Daoy (cell line): ENCODE results near the gene MRPL53. TPM values are rescaled to one million over a fixed set of nuclear protein-coding genes. Genes with fewer than 3 reads are reported as not detected.
A peak's percentile ranks its signal among the peaks of the same experiment; 100 is the strongest.
"Not testable (repeated sequence)": the region's sequence is repeated elsewhere in the genome, so short reads cannot be mapped to it uniquely, and the experiment has no call there.

Source experiments
- DNase-seq: peaks from one replicate; pipeline ENCODE4 v3.0.0-alpha.2; 2015; ENCODE audit warnings: low read depth
- total RNA-seq: library from RNA; depleted of rRNA; stranded (reverse); fragments of >200 nt; shearing (Covaris generic); gene quantifications from 2 replicates; pipeline ENCODE4 v1.2.3, GENCODE V29; 2014

The MRPL53 gene
- total RNA-seq, 1 experiment from 2014 or later: 43.9 TPM

DNA sequence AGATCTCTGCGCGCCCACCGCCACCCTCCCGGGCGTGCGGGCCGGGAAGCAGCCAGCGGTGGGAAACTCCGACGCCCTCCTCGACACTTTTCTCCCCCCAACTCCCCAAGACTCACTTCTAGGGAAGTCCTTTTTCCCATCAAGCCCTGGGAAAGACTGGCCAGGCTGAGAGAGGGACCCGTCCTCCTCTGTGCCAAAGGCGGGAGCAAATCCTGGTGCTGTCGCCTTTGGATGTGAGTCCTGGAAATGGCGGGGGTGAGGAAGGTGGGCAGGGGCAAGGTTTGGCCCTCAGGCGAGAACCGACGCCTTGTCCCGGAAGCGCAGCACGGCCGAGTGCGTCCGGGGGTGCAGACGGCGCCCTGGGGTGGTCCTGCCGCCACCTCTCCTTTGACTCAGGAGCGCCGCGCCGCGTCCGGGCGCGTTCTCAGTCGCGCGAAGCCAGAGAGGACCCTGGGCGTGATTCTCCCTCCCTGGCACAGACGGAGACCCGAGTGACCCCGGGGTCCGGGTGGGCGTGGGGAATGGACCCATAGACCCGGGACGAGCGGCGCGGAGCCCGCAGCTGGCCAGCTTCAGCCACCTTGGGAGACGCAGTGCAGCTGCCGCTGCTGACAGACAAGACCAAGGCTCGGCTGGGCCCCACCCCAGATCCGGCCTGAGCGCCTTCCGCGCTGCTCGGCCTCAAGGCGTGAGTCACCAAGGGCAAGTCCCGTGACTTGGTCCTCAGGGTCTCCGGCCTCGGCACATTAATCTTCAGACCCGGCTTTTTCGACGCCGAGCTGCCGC lies 30.4 kb upstream of the MRPL53 start:
- peak; percentile 87 for DNase-seq

GRCh38 chr2:74502147-74502719 lies 29.8 kb upstream of the MRPL53 start:
- DNase-seq: no peak

DNA sequence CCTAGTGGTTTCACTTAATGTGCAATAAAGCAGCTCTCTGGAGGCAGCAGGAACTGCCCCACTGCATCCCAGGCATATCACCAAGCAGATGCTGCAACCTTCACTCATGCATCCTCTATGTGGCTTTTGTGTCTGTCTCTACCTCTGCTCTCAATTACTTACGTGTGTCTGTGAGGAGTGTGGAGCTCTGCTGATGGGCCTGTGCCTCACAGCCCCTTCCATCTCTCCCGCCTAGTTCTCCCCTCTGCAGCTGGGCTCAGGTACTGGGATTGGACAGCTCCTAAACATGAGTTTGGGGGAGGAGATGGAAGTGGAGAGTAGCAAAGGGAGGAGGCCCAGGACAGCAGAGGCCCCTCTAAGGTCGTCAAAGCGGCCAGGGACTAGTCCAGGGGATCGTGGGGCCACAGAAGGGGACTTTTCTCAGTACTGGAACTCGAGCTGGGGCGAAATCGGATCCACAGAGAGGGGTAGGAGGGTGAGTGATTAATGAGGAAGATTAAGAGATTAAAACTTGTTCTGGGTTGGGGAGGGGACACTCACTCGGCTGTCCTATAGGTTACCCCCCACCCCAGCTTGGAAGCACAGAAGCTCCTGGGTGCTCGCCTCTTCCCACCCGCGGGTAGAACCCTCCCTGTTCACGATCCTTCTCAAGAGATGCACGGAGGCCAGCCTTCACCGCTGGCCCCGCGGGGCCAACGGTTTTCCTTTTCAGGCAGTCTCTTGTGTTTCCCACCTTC lies 29.0 kb upstream of the MRPL53 start:
- DNase-seq: no peak

- no peak for DNase-seq
Measured at GRCh38 chr2:74500578-74500946, 28.1 kb upstream of the MRPL53 start.

DNA sequence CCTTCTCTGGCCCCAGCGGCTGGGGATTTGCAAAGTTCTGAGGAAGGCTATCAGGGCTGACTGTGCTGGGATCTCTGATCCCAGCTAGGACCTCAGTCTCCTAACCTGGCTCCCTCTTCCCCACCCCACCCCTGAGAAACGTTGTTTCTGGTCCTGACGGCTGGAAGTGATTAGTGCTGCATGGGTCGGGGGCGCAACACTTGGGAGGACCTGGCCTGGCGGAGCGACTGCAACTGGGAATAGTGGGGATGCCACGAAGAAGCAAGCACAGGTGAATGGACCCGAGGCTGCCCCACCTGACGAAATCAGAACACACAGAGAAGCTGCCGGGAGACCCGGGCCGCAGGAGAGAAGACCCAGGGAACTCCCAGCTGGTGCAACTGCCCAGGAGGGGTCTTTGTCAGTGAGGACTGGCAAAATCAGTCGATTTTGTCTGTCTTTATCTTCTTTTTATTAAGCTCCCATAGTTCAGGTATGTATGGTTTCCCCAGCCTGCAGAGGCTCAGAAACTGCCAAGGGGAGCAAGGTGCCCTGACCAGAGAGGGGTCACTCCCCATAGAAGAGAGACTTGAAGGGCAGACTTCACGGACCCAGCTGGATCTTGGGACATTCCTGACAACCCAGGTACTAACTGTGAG lies 27.6 kb upstream of the MRPL53 start:
- DNase-seq: no peak

DNA sequence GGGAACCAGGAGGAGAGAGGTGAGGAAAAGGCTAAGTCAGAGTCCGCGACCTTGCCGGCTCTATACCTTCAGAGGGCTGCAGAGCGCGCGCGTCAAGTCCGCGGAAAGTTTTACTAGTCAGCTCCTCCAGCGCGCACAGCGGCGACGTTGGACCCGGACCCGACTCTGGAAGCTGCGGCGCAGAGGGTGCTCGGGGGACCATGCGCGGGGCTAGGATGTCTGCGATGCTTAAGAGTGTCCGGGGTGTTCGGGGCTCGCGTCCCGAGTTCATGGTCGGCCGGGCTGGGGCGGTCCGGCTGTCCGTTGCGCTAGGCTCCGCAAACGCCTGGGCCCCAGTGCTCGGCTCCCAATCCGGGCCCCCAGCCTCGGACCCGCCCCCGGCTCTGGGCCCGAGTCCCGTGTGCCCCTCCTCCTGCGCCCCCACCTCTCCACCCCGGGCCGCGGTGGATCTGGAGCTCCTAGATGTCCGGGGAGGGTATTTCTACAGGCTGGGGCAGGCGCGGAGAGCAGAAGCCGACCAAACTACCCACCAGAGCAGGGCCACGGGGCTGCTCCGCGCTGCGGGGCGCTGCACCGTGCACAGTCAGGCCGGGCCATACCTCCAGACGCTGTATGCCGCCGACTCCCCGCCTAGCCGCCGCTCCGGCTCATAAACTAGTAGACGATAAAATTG lies 26.9 kb upstream of the MRPL53 start, which contains the start of gene LBX2:
Gene LBX2, minus strand, starts transcription at position 337 of the 673 bp plus-strand sequence. Its CDS starts 66 bp downstream, at position 271.
- peak; percentile 40 for DNase-seq

- peak; percentile 59 for DNase-seq
Measured at GRCh38 chr2:74498500-74499266, 26.2 kb upstream of the MRPL53 start.

- no peak for DNase-seq
Measured at GRCh38 chr2:74497777-74498499, 25.5 kb upstream of the MRPL53 start.

GRCh38 chr2:74496997-74497776 lies 24.7 kb upstream of the MRPL53 start:
- no peak for DNase-seq

DNA sequence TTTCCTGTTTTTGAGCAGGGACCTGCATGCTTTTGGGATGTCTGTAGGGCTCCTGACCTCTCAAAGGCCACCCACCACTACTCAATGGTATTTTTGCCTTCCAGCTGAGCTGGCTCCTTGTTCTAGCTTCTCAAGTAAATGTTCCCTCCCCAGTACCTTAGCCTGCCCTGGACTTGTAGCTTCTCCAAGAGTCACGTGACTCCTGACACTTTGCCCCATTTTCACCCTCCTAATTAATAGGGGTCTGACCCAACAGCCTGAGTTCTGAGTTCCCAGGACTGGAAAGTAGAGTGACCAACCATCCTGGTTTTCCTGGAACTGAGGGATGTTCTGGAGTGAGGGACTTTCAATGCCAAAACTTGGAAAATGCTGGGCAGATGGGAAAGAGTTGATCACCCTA lies 23.0 kb upstream of the MRPL53 start:
- no peak for DNase-seq

GRCh38 chr2:74493546-74493945 lies 21.1 kb upstream of the MRPL53 start:
- DNase-seq: no peak

DNA sequence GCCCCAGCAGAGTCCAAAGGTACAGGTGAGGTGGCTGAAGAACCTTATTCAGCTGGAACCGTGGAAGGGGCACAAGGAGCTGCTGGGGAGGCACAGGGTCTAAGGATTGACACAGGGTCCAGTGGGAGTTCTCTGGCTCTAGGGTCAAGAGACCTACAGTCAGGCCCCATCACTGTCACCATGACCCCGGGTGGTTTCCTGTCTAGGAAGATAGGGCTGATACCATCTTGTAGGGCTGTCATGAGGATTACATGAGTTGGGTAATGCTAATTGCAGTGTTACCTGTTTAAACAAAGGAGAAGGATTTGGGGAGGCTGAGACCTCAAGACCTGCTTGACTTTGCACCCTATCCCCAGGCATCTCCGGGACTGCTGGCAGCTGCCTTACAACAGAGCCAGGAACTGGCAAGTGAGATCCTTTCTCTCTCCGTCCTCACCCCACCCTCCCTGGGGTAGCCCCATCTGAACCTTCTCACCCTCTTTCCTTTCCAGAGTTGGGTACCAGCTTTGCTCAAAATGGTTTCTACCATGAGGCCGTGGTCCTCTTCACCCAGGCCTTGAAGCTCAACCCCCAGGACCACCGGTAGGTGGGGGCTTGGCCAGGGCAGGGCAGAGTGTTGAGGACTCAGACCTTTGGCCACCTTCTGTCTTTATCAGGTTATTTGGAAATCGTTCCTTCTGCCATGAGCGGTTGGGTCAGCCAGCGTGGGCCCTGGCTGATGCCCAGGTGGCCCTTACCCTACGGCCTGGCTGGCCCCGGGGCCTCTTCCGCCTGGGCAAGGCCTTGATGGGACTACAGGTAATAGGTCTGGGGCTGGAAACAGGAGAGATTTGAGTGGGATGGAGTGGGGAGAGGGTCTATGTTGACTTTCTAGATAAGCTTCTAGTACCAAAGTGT lies 19.4 kb upstream of the MRPL53 start:
- no peak for DNase-seq

GRCh38 chr2:74489906-74490305 lies 17.4 kb upstream of the MRPL53 start:
- DNase-seq: no peak

DNA sequence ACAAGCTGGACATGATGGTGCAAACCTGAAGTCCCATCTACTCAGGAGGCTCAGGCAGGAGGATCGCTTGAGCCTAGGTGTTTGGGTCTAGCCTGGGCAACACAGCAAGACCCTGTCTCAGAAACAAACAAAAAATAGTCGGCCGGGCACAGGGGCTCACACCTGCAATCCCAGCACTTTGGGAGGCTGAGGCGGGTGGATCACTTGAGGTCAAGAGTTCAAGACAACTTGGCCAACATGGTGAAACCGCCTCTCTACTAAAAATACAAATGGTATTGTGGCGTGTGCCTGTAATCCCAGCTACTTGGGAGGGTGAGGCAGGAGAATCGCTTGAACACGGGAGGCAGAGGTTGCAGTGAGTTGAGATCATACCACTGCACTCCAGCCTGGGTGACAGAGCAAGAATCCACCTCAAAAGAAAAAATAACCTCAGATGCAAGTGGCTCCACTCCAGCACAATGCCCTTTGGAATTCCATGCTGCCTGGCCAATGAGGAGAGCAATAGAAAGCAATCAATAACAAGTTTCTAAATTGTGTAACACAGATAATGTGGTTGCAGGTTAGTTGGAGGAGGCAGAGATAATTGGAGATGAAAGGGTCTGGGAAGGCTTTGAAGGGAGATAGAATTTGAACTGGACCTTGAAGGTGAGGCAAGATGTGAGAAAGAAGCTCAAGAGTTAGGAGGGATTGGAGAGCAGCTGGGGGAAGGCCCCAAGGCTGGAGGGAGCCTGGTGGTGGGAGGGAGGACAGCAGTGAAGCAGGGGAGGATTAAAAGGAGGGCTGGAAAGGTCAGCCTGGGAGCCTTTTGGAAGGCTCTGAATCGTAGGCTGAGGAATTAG lies 16.4 kb upstream of the MRPL53 start:
- no peak for DNase-seq

DNA sequence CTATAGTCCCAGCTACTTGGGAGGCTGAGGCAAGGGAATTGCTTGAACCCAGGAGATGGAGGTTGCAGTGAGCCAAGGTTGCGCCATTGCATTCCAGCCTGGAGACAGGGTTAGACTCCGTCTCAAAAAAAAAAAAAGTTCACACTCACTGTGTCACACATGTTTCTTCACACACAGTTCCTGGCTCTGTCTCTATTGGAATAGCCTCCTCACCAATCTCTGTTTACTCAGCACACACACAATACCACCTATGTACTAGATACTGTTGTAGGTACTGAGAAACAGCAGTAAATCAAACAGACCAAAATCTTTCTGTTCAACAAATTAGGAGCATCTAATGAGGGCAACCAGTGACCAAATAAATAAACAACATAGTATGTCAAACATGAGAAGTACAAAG lies 13.7 kb upstream of the MRPL53 start:
- no peak for DNase-seq

GRCh38 chr2:74483675-74484164 lies 11.2 kb upstream of the MRPL53 start:
- not testable (repeated sequence) for DNase-seq
